Measurements from ENCODE around the gene SLC18A2.

Gene SLC18A2

DNA sequence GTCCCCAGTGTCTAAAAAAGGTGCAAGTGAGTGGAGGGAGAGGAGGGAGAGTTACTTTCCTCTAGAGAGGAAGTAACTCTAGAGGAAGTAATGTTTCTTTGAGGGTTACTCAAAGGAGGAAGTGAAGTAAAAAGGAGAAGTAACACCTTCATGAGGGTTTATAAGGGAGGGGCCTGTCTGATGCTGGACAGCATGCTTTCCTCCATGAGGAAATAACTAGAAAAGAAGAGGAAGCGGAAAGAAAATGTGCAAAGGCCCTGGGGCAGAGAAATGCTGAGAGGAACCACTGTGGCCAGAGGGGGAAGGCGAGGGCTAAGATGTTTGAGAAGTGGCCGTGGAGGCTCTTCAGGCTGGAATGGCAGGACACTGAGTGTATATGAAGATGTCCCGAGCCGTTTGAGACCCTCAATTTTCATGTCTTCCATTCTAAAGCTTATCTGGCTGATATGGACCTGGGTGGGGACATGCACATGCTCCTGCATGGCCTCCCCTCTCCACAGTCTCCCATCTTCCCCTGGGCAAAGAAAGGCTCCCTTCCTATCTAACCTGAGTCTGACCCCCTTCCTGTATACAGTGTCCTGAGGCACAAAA lies 3.4 kb upstream of the SLC18A2 start:
- in situ Hi-C loops (cut with HindIII; ENCODE audit: low sequenced_read_pairs): no loop called here

DNA sequence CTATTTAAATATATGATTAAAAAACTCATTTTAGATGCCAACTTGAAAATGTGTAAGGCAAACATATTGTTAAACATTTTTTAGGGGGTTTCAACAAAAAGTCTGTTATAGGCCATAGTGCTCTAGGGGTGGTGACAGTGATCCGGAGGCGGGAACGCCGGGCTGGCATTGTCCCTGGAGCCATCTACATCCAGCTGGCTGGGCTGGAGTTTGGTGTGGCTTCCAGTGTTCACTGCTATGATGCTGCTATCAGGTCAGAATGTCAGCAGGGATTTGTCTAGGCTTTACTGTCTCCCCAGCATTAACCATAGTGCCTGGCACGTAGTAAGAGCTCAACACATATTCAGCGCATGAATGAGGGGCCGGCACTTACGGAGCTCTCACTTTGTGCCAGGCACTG lies 1.9 kb upstream of the SLC18A2 start:
- in situ Hi-C loops (cut with HindIII; ENCODE audit: low sequenced_read_pairs): no loop called here

DNA sequence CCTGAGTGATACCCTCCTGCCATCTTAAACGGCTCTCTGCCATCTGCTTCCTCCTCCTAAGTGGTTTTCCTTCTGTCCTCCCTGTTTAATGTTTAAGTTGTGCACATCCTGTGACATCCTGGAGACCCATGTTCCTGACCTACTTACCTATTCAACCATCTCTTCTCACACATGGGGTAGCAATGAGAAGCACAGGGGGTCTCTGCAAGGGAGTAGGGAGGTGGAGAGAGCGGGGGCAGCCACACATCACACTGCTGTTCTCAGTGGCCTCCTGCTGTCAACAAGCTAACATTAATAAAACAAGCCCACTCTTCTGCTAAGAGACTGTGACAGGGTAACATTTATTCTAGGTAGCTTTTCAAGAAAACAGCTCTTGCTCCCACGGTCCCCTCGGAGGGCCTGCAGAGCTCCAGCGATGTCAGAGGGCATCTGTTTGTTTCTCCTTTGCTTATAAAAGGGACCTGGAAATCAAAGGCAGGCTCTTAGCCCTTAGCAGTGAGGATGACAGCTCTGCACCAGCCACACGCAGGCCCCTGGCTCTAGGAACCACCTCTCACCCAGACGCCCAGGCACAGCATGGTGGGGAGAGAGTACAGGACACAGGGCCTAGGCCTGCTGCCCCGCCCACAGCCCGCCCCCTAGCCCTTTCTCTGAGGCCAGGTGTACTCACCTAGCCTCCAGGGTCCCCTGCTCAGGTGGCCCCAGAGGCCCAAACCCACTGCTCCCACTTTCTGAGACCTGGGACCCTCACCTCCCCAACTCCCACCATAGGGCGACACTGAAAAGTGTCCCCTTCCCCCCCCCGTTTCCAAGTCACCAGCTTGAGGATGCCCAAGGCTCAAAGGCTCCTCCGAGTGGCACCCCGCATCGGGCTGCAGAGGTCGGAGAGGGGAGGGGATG lies 943 bp upstream of the SLC18A2 start:
- in situ Hi-C loops (cut with HindIII; ENCODE audit: low sequenced_read_pairs): no loop called here

DNA sequence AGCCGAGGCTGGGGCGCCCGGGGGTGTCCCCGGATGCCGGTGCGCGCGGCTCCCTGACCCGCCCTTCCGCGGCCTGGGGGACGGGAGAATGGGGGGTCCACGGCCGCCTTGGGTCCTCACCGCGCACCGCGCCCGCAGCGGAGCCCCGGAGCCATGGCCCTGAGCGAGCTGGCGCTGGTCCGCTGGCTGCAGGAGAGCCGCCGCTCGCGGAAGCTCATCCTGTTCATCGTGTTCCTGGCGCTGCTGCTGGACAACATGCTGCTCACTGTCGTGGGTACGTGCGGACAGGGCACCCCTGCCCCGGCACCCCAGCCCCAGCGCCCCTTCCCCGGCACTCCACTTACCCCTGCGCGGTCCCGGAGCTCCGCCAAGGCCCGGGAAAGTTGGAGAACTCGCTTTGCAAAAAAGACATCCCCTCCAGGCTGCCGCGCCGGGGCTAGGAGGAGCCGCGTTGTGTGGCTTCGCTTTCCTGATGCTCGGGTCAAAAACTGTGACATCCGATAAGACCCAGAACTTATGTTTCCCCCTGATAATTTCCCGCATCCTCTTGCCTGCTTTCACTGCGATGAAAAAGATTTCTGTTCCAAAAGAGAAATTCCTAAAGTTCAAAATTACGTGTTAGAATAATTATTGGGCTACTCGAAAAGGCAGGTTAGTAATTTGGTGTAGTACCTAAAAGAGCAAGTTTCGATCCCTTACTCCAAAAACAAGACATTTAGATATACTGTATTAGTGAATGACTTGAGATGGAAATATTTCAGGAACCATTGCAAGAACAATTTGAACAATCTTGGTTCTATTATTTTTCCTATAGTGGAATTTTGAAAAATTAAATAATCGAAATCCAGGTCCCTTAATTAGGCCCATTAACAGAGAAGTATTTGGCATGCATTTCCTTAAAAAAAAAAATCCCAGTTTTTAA lies 888 bp downstream of the SLC18A2 start:
- in situ Hi-C loops (cut with HindIII; ENCODE audit: low sequenced_read_pairs): no loop called here

DNA sequence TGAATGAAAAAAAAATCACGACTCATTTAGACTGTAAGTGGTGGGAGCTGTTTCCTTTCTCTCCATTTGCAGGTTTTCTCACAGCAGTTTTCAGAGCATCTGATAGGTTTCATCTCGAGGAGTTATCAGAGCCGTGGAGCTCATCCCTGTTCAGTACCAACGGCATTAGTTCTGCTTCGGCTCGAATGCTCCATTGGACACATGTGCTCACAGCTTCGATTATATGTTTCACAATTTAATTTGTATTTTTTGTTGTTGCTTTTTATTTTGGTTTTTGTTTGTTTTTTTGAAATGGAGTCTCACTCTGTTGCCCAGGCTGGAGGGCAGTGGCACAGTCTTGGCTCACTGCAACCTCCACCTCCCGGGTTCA lies 1.5 kb downstream of the SLC18A2 start:
- in situ Hi-C loops (cut with HindIII; ENCODE audit: low sequenced_read_pairs): no loop called here

DNA sequence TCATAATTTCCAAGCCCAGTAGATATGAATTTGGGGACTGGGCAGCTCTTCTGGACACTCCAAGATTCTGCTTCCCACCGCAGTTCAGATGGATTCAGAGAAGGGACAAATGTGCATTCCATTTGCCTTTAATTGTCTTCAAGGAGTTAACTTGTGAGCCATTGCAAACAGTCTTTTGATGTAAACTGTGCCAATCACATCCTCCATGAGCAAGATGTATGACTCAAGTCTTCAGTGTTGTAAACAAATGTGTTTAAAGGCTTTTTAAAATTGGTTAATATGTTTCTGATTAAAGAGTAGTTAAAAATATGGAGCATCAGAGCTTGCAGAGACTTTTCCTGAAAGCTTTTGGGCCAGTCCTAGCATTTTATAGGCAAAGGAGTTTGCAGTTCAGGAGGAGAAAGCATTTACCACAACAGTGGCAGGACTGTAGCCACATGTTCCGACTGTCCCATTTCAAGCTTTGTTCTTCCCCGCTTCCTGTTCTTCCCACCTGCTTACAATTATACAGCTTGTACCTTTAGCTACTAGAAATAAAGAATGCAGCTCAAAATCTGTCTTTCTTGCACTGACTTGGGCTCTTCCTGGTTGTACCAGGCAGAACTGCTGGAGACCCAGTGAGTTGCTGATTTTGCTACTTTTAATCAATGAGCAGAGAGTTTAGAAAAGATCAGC lies 6.2 kb downstream of the SLC18A2 start:
- in situ Hi-C loops (cut with HindIII; ENCODE audit: low sequenced_read_pairs): no loop called here

DNA sequence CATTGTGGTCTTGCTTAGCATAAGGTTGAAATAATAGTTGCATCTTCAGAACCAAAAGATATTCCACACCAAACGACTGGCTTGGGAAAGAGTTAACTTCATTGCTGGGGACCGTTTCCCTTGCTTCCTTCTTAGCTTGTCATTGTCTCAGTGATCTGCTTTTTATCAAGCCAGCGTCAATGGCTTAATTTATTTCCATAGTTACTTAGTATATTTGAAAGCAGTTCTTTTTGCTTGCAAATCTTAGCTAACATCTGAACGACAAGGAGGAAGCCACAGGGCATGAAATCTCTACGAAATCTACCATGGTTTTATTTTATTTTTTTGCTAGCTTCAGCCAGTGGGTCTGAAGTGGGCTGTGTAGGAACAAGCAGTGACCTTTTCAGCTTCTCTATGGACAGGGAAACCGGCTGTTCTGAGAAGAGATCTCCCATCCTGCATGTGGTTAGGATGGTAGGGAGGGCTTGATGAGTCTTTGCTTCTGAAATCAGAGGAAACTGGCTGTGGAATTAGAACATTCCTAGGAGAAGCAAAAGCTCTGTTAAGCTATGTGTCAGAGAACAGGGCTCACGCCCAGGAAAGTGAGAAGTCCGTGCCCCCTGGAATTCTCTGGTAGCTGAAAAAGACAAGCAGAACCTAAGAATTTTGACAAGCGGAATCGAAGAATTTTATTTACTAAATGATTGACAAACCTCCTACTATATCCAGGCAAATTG lies 8.0 kb downstream of the SLC18A2 start:
- in situ Hi-C loops (cut with HindIII; ENCODE audit: low sequenced_read_pairs): no loop called here

DNA sequence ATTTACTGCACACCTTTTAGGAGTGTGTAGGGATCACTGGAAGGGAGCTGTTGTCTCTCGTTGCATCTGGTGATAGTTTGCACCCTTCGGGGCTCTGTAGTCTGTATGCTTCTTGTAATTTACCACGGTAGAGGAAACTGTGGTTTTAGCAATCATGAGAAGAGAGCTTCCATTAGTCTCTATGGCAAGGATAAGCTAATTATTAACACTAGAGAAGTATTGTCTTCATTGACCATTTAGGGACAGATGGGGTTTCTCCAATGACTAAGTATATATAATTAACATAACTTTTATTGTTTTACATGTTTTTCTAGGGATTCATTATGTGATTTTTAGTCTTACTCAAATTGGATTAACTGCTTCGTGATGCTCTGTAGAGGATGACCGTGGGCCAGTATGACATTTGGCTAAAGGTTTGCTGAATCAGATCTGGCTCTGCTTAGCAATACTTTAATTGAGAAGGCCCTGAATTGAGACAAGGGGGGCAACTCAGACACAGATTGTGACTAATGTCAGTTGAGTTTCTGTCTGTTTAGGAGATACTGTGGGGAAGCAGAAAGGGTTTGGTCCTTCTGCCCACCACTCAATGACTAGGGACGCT lies 8.7 kb downstream of the SLC18A2 start:
- in situ Hi-C loops (cut with HindIII; ENCODE audit: low sequenced_read_pairs): no loop called here

DNA sequence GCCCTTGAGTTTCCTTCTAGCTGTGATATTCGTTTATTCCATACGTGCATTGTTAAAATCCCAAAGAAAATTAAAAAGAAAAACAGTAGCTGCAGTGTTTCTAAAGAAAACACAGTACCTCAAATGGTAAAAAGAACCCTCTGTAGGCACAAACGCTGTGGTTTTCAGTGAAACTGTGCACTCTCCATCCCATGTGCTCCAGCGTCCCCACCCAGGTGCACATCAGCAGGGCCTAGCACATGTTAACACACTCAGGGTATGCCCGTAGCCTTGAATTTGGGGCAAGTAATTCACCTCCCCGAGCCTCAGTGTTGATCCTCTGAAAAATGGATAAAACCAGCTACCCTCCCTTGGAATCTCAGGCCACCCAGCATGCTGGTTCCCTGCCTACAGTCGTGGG lies 9.5 kb downstream of the SLC18A2 start:
- in situ Hi-C loops (cut with HindIII; ENCODE audit: low sequenced_read_pairs): no loop called here

DNA sequence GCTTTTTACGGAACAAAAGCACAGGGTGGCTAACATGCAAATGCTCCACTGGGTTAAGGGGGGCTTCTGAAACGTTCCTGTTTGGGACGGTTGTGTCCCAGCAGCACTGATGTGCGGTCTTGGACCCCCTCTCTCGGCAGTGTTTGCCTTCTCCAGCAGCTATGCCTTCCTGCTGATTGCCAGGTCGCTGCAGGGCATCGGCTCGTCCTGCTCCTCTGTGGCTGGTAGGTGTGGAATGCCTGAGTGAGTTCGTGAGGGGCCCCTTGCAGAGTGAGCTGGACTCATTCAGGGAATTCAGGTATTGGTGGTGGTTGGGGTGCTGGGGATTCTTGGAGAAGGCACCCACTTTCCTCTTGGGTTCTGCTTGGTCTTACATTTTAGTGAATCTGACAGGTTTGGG lies 13.0 kb downstream of the SLC18A2 start:
- in situ Hi-C loops (cut with HindIII; ENCODE audit: low sequenced_read_pairs): no loop called here

DNA sequence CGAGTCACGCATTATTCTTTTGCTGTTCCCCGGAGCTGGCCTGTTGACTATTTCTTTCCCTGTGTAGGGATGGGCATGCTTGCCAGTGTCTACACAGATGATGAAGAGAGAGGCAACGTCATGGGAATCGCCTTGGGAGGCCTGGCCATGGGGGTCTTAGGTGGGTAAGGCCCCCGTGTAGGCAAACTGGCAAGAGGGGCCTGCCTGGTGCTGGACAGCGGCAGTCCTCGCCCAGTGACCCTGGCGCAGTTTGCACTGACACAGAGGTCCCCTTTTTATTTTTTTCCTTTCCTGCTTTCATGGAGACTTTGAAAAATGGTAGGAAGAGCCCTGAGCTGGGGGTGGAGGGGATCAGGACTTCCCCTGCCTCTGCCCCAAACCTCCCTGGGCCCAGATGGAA lies 13.4 kb downstream of the SLC18A2 start:
- in situ Hi-C loops (cut with HindIII; ENCODE audit: low sequenced_read_pairs): no loop called here

DNA sequence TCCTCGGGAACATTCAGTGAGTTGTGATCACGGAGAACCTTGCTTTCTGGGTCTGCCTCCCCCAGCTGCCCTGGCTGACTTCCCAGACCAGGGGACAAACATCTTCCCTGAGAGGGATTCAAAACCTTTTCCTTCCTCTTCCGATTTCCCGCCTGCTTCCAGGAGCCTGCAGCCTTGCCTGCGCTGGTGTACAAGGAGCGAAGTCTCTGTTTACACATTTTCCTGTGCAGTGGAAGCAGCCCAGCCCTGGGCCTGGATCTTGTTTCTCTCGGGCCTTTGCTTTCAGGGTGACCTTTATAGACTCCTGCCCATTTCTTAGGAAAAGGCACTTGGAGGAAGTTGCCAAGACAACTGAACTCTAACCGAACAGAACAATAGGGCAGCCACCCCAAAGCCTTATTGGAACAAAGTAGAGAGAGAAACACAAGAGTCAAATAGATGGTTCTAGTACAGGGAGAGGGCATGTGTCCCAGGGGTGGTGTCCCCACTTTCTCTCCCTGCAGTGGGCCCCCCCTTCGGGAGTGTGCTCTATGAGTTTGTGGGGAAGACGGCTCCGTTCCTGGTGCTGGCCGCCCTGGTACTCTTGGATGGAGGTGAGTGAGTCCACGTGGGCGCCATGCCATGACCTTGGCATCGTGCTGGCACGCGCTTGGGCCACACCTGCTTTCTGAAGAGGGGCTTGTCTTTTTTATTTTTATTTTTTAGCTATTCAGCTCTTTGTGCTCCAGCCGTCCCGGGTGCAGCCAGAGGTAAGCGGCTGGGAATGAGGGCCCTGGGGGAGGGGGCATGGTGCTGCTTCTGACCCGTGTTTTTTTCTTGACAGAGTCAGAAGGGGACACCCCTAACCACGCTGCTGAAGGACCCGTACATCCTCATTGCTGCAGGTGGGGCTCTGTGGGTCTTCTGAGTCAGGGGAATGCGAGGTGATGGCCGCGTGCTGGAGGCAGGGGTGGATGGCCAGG lies 14.1 kb downstream of the SLC18A2 start:
- in situ Hi-C loops (cut with HindIII; ENCODE audit: low sequenced_read_pairs): no loop called here

DNA sequence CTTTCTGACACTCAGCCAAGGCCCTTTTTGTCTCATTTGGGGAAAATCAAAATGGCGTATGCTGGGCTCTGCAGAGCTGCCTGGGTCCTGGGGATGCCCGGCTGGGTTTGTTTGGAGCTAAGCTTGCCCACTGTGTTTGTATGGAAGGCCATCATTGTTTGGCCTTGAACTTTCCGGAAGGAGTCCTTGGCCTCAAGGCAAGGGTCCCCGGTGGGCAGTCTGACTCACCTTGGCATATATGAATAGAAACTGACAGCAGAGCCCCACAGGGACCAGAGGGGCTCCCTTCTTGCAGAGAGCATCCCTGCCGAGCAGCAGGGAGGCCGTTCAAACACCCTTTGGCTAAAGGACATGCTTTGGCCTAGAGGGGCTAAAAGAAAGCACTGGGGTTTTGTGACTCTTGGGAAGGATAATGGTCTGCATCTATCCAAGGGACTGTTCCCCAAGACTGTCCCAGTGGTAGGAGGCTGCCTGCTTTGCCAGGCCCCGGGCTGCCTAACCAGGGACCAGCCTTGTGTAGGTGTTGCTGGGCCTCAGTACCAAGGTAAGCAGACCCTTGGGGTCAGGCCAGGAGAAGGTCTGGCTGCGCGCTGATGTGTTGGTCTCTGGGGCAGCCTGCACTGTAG lies 15.0 kb downstream of the SLC18A2 start:
- in situ Hi-C loops (cut with HindIII; ENCODE audit: low sequenced_read_pairs): no loop called here

DNA sequence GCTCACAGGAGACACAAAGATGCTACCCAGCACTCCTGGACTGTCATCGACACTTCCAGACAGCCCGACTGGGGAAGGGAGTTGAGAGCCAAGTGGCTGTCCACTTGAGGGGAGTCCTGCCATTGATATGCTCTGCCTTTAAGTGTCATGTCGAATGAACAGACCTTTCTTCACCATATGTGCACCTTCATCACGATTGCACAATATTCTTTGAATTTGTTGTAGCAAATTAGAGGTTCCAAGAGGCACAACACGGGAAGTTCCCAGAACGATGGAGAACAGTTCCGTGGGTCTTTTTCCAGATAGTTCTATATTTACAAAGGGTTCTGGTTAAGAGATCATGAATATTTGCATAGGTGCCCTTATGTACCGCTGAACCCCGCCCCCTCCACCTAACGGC lies 16.0 kb downstream of the SLC18A2 start:
- in situ Hi-C loops (cut with HindIII; ENCODE audit: low sequenced_read_pairs): no loop called here

DNA sequence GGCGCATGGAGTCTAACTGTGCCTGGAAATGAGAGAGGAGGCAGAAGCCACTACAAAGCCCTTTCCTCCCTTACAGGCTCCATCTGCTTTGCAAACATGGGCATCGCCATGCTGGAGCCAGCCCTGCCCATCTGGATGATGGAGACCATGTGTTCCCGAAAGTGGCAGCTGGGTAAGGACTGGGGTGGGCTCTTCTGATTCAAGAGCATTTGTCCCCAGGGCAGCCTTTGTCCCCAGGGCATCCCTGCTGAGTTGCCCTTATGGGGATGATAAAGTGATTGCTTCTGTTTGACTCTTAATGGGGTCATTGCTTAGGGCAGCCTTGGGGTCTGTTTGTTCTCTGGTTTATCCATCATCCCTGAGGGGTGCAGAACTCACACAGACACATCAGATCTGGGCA lies 16.8 kb downstream of the SLC18A2 start:
- in situ Hi-C loops (cut with HindIII; ENCODE audit: low sequenced_read_pairs): no loop called here

DNA sequence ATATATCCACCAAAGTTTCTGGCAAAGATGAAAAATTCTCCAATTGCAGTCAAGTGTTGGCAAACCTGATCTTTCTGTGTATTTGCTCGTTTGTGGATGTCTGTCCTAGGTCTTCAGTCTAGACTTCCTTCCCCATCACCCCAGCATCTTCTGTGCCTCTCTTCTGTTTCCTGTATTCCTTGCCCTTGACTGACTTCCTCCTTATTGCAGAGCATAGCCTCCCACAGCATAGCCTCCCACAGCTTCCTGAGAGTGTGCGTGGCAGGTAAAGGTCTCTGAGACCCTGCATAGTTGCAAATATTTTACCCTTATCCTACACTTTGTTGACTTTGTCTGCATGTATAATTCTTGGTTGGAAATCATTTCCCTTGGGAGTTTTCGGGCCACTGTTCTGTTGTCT lies 18.4 kb downstream of the SLC18A2 start:
- in situ Hi-C loops (cut with HindIII; ENCODE audit: low sequenced_read_pairs): no loop called here

DNA sequence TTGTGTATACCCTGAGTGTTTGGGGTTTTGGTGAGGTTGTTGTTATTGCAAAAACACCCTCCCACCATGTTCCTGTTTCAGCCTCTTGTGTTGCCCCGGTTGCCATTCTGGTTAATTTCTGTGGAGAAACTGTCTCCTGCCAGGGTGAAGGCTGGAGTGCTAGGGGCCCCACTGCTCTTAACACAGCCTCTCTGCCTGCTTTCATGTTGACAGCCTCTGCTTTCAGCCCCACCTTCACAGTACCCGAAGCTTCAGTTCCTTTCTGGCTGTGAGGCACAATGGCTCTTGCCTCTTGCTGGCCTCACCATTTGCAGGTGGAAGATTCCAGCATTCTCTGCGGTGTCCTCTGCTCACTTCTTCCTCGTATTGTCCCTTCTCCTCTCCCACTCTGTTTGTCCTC lies 19.2 kb downstream of the SLC18A2 start:
- in situ Hi-C loops (cut with HindIII; ENCODE audit: low sequenced_read_pairs): no loop called here

DNA sequence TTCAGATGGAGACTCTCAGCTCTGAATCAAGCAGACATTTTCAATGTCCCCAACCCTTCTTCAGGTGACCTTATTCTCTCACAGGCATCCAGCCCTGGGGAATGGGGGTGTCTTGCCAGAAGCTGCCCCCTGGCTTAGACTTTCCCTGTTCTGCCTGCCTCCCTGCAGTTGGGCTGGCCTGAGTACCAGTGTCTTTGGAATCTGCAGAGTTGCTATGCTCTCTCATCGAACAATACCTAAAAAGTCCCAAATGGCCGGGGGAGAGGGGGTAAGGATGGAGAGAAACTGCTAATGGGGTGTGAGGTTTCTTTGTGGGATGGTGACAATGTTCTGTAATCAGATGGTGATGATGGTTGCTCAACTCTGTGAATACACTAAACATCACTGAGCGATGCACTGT lies 20.6 kb downstream of the SLC18A2 start:
- in situ Hi-C loops (cut with HindIII; ENCODE audit: low sequenced_read_pairs): no loop called here
